Activated CD8-positive, alpha-beta memory T cell treated with anti-CD3 and anti-CD28 coated beads, Interleukin-2, amount 50 U/mL, for 24 hours (primary cell): Measurements from ENCODE around the gene PLET1.

Experiments used
- DNase-seq: peaks from one replicate; pipeline ENCODE4 v3.0.0-alpha.2; 2020; ENCODE audit errors: extremely low read depth

PLET1 gene, protein sequence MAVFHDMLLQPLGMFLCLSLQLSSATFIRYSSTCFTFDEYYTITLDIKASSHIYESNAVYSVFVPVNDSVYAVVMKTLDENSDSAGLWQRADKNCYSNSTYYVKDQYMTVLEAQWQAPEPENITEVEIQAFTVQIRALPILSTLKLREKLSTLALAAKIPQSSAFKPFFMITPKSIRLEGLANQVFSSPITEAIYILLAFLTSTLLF

DNA sequence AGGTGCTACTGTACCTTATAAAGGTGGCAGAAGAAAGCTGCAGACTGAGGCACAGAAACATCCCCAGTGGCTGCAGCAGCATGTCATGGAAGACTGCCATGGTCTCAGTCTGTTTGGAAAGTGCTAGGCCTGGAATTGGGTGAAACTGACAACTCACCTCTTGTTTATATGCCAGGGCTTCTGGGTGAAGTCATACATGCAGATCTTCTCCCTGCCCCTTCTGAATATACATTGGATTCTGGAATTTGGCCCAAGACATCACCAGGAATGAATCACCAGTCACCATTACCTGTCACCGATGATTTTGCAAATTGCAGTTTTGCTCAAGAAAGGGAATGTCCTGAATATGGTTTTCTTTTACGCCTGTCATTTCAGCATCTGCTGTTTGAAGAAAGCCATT, at the start of gene PLET1:
Gene PLET1 (minus strand): TSS at position 371 of the 400 bp plus-strand sequence. CDS start 271 bp downstream, at position 100.
- no peak for DNase-seq

- DNase-seq: no peak
These were observed 49.8 kb upstream of the PLET1 start for GRCh38 chr11:112310419-112310818.

DNA sequence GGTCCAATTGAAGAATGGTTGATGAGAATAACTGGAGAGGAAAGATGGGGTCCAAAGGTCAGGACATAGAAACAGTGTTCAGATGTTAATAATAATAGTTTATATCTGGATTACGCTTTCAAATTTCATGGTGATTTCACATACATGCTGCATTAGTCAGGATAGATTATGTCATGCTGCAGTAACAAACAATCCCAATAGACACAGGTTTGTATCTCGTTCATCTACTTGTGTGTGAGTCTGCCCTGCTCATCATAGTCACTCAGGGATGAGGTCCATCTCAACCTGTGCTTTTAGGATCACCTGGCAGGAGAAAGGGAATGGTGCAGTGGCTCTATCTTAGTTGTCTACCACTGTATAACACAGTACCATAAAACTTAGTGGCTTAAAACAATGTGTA, 48.0 kb upstream of the PLET1 start:
- DNase-seq: no peak

DNA sequence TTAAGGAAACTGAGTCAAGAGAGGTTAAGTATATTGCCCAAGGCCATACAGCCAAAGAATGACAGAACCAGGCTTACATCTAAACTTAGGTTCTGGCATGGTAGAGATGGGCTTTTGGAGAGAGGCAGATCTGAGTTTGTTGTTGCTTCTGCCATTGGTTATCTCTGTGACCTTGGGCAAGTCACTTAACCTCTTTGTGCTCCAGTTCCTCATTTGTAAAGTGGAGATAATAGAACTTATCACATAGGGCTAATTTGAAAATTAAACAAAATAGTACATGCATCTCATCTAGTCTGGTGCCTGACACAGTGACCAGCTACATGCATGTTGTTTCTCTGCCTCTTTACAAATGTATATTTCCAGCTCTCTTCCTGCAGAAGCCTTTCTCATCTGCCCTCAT, 47.0 kb upstream of the PLET1 start:
- DNase-seq: no peak

DNA sequence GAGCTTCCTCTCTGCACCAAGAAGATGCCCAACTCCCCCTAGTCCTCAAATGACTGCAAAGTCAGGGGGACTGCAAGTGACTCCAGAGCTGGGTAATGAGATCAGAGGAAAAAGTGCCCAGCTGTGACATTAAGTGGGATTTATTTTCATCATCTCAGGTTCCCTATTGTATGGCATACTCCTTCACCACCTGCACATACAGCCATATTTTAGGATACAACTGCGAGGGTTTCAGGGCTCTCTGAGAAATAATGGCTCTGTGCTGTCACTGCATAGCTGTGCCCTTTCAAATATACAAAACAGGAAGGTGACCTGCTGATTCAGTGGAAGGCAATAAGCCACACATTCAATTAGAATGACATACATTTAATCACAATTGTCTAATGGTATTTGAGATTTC, 45.6 kb upstream of the PLET1 start:
- DNase-seq: no peak

DNA sequence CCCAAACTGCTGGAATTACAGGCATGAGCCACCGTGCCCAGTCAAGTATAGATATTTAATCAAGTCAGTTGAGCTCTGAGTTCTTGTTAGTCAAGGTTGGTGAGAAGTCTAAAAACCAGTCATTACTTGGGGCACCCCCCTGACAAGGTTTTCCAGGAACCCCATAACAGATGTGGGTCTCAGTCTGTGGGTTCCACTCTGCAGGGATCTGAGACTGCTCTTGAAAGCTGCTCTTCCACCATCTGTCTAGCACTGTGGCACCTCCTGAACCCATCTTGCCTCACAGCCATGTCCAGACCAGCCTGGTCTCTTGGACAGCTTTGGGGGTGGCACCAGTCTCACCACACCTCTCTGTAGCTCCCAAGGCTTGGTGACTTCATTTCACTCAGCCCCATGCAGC, 44.3 kb upstream of the PLET1 start:
- no peak for DNase-seq

GRCh38 chr11:112303616-112304015, 43.0 kb upstream of the PLET1 start:
- DNase-seq: no peak

DNA sequence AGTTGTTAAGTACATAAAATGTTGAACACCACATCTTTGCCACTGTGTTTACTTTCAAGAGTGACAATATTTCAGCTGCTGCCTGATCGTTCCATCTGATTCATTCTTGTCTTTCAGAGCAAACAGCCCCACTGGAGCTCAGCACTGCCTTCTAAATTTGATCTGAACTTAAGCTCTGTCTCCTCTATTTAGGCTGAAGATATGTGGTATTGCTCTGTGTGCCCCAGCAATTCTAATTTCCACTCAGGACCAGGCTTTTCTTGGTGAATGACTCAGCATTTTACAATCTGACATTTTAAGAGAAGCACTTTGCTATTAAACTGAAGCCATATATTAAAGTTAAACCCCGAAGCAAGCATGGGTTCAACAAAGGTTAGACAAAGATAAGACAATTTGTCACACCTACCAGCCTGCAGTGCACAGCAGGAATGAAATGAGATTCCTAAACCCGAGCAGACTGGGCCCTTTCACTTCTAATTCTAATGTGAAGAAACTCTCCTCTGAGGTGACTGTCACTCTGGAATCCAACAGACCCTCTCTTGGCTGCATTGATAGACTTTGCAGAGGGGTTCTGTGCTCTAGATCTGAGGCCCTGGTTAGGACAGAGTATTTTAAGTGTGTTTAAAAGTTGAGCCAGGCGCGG, 41.7 kb upstream of the PLET1 start:
- no peak for DNase-seq

DNA sequence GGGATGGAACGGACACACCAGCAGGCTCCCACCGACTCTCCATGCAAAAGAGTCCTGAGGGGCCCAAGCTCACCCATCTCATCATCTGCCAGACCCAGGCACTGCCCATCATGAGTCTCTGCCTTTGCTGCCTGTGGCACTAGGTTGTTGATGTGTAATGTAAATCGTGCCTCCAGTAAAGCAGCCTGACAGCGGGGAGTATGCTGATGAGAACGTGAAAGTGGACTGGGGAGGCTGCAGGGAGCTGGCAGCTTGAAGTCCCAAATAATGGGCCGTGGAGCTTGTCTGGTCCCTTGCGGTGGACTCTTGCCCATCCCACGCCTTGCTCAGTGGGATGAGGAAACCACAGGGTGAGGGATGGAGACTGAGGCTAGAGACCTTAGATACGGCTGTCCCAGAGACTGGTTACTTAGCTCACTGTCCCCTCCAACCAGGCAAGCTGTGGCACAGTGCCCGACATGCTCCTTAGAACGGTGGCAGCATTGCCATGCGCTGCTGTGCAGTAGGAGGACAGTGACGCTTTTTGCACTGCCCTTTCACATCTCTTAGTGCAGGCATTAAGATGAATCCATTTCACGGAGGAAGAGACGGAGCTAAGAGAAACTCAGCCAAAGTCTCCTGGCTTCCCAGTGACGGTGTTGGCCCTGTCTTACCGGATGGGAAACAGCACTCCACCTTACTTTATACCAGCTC, 39.6 kb upstream of the PLET1 start:
- DNase-seq: no peak

- DNase-seq: no peak
These were observed 37.9 kb upstream of the PLET1 start for GRCh38 chr11:112298535-112298934.

DNA sequence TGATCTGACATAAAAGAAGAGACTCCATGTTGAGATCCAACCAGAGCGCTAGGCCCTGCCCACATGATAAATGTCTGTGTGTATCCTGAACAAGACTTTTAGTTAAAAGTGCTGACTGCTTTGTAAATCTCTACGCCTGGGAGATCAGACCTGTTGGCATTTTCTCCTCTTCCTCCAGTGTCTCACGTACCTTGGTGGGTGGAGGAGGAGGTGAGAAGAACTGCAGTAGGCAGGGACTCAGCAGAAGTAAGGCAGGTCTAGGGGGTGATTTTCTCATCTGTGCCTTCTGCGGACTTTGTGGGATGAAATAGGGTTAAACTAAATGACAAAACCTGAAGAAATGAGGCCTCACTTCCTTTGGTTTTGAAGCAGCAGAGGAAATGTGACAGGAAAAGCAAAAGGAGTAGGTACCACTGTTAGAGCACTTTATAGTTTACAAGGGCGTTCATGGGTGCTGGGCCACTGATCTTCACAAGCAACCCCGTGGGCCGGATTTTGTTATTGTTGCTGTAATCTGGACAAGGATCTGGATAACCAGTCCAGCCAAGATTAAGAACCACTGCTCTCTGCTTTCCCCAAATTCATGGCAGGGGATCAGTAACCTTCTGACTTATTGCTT, 36.7 kb upstream of the PLET1 start:
- DNase-seq: no peak

- DNase-seq: no peak
These were observed 35.4 kb upstream of the PLET1 start for GRCh38 chr11:112296044-112296443.

DNA sequence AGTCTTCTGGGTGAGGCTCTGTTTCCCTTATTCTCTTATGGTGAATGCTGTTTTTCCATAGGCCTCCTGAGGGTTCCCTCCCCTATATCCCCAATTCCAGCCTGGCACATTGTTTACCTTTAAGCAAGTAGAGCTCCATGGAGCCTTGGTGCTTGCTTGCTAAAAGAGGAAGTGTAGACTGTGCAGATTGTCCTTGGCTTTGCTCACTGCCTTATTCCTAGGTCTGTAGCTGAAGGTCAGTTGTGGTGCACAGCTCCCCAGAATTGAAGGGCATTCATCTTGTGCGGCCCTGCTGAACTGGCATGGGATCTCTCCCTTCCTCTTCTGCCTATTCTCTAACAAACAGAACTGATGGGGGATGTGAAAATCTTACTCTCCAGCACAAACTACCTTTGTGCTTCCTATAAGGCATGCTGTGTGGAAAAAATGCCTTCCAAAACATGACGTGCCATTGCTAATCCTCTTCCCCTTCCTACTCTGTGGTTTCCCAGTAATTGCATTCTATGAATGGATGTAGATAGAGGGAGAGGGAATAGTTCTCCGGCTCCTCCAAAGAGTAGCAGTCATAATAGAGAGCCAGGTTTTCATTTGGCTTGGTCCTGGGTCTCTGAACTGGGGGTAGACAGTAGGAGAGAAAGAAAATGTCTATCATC, 34.2 kb upstream of the PLET1 start:
- DNase-seq: no peak

DNA sequence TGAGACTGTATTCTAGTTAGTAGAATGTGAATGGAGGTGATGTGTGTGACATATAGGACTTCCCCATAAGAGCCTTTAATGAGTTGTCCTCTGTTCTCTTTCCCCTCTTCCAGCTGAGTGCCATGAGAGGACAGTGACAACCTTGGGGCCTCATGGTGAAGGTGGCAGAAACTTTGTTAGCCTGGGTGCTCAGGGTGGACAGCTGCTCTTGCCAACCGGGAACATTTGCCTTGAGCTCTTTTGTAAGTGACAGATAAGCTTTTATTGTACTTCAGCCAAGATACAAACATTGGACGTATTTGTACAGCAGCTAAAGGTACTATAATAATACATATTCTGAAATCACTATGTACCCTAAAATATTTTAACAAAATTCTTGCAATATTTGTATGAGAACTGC, 33.0 kb upstream of the PLET1 start:
- no peak for DNase-seq

- DNase-seq: no peak
These were observed 32.2 kb upstream of the PLET1 start for GRCh38 chr11:112292785-112293407.

DNA sequence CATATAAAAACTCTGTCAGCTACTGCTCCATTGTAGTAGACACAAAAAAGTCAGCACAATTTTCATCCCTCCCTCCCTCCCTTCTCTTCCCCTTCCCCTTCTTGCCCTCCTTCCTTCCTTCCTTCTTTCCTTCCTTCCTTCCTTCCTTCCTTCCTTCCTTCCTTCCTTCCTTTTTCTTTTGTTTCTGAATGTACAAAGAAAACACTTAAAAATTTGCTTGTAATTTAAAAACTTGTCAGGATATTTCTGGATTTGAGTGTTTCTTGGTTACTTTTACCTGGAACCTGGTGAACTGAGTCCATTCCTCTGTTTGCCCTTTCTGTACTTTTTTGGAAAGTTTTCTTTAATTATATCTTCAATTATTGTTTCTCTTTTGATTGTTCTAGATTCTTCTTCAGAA, 31.5 kb upstream of the PLET1 start:
- DNase-seq: no peak

DNA sequence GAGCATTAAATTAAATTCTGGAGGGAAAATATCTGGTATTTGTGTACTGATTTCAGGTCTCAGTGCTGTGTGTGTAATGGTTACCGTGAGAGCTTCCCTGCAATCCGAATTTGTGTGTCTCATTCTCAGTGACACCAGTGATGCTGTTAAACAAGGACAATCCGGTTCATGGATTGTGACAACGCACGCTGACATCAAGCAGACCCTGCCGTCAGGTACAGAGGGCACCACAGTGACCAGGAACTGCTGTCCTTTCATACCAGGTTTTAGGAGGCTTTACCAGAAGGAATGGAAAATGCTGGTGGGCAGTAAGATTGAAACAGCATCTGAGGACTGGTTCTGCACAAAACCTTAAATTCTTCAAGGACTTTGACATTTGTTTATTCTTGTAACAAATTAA, 30.5 kb upstream of the PLET1 start:
- no peak for DNase-seq

GRCh38 chr11:112290493-112290850, 29.8 kb upstream of the PLET1 start:
- no peak for DNase-seq

DNA sequence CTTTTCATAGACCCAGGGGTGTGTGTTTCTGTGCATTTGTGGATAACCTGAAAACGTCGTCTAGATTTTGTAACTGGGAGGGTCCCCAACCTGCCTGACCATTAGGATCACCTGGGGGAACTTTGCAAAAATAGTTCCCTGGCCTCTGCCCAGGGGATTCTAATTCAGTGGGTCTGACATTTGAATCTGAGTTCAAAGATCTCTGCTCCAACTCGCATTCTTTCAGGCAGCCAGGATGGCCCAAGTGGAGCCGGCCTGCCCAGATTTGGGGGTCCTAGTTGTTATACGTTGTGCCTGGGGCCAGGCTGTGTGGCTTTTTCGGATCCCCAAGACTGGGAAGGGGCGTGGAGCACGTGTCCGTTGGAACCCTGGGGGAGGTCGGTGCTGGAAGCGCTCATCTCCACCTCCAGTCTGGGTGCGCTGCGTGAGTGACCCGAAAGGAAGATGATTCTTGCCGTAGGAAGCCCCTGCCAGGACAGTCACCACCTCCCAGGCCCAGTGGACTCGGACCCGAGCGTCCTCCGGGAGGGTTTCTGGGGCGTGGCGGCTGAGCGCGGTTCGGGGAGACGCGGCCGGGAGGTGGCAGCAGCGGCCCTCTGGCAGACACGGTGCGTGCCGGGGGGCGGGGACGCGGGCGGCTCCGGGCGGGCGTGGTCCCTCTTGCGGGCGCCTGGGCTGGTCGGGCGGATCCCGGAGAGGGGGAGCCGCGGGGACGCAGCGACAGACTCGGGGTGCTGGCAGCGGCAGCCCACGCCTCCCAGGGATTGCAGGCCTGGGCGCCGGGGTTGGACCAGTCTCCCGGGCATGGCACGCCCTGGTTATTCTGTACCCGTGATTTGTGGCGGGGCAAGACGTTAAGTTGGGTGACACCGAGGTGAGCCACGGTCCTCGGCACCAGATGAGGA, 29.2 kb upstream of the PLET1 start:
- DNase-seq: peak; percentile 42

DNA sequence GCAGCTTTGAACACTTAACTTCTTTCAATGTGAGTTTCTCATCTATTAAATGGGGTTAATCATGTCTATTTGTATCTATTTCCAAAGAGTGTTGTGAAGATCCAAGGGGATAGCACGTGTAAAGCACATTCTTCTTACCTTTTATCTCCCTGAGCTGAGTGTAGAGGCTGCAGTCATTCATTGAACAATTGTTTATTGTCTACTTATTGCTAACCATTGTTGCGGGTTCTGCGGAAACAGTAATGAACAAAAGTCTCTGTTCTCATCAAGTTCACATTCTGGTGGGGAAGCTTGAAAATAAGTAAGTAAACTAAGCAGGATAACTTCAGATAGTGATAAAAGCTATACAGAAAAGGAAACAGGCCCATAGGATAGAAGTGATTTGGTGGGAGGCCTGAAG, 27.4 kb upstream of the PLET1 start:
- DNase-seq: no peak

DNA sequence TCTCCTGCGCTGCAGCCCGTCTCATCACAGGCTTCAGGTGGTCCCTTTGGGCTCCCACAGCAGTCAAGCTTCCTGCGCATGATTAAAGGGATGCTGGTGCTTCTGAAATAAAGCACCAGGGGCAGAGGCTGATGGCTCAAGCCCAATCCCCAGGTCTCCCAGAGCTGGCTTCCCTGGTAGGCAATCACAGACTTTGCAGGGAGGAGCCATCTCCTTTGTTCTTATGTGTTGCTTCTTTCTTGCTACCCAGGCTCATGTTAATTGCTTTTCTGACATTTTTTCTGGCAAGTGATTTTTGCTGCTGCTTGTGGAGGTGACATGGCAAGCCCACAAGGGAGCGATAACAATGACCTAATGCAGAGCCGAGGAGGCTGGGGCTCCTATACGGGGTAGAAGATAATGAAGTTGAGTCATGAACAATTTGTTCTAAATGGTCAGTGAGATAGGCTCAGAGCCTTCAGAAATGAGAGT, 25.2 kb upstream of the PLET1 start:
- no peak for DNase-seq
